Stimulated activated CD4-positive, alpha-beta T cell treated with anti-CD3 and anti-CD28 coated beads, TNF-alpha, amount 100 ng/mL, for 4 hours (primary cell): ENCODE data around the gene MRE11.
"Not testable (repeated sequence)": the region's sequence is repeated elsewhere in the genome, so short reads cannot be mapped to it uniquely, and the experiment has no call there.

Experiments
- DNase-seq, 3 experiments: peaks; one replicate each; pipeline ENCODE4 v3.0.0-alpha.2; 2020; ENCODE audit warnings: low read depth in 3 of 3

MRE11 gene

DNA sequence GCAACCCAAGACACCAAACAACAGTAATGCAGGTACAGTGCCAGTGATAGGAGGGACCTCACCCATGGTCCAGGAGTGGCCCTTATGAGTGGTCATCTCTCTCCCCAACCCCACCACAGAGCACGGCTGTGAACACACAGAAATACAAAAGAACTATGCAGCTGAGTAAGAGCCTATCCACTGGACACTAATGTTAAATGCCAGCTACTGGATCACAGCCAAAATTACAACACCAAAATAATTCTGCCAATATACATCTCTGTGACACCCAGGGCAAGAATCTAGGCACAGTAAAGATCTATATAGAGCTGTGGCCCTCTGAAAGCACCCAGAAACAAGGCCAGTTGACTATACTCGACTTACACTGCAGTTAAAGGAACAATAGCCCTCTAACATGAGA, 69.6 kb downstream of the MRE11 start:
- DNase-seq: no peak

DNA sequence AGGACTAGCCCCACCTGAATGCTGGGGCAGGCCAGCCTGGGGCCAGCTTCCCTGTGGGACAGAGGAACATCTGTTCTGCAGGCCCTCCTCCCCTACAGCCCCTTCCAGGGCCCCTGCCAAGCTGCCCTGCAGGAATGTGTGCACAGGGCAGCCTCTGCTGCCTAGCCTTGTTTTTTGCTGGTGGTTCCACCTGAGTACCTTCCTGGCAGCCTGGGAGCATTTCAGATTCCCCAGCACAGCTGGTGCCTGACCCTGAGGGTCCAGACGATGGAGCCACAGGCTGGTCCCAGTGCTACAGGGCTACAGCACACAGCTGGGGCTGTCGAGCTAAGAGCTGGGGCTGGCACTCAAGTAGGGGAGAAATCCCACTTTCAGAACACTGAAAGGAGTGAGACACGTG, 70.1 kb downstream of the MRE11 start:
- DNase-seq: no peak

- no peak for DNase-seq
Measured at GRCh38 chr11:94418123-94418765, 75.4 kb downstream of the MRE11 start.

DNA sequence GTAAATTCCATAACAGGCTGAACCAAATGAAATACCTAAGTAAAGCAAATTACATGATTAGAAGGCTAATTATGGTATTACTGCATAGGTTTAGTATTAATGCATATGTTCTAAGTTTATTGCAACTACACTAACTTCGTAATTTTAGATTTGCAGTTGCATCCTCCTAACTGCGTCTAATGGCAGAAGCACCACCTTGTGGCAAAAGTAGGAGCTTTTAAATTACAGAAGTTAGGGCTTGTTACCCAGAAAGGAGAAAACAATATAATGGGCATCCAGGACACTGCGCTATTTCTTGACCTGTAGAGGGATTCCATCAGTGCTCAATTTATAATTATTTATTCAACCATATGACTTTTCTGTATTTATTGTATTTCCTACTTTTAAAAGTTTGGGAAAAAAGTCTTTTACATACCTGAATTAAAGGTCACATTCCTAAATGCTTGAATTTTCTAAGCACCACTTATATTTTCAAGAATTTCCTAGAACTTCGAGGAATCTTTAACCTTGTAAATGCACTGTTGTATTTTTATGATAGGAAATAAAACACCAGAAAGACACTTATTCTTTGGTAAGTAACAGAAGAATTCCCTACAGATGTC, 76.2 kb downstream of the MRE11 start:
- DNase-seq: no peak

DNA sequence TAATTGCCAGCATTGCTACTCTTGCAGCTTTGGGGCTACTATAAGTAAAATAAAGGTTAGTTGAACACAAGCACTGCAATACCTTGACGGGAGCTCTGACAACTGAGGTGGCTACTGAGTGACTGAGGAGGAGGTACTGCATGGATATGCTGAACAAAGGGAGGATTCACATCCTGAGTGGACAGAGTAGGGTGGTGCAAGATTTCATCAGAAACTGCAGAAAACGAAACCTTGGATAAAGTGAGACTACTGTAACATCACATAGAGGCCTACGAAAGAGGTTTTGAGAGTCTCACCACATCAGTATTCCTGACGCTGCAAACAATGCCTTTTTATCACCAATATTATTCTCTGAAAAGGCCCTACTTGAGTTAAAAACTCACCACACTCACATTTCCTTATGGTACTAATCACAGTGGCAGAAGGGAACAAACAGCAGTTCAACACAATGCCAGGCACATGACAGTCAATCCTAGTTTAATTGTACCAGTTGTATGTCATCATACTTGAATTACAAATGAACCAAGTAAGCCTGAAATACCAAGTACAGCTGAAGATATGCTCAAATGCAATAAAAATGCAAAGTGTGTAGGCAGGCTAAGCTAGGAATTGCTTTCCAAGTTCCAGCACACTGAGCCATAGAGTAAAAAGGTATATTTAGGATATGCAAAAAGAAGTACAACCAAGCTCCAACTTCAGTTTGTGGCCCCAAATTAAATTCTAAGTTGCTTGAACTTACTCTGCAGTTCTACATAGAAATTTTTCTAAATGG, 88.4 kb downstream of the MRE11 start:
- no peak for DNase-seq

DNA sequence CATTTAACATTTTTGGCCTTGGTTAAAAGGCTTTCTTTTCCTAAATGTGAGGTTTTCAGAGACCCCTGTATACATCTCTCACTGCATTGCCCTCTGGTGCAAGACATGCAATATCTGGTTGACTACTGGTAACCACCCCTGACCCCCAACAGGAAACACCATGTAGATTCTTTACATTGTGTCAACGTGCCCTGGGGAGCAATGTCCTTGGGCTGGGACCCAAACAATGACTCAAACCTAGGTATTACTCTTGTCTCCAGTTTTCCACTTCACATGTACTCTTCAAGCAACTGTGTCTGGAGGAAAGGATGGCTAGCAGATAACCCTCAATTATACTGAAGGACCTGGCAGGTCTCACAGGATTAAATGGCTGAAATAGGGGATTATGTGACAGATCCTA, 91.3 kb downstream of the MRE11 start:
- no peak for DNase-seq

DNA sequence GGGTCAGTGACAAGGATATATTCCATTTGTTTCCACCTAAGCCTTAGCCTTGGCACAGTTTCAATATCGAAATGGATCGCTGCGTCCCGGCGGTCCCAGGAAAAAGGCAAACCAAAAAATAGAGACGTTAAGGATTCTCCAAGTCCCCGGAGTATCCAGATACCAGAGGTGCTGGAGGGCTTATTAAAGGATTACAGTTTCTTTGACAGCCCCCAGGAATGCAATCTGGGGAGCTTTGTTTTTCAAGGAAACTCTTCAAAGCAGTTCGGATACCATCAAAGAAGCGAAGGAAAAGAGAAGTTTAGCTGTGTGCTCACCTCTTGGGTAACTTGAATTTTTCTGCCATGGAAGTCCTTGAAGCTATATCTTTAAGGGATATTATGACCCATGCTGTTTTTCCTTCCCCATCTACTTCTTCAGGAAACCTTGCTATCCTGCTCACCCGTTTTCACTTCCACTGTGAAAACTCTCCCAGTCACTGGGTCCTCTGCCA, 91.8 kb downstream of the MRE11 start:
- DNase-seq: no peak

DNA sequence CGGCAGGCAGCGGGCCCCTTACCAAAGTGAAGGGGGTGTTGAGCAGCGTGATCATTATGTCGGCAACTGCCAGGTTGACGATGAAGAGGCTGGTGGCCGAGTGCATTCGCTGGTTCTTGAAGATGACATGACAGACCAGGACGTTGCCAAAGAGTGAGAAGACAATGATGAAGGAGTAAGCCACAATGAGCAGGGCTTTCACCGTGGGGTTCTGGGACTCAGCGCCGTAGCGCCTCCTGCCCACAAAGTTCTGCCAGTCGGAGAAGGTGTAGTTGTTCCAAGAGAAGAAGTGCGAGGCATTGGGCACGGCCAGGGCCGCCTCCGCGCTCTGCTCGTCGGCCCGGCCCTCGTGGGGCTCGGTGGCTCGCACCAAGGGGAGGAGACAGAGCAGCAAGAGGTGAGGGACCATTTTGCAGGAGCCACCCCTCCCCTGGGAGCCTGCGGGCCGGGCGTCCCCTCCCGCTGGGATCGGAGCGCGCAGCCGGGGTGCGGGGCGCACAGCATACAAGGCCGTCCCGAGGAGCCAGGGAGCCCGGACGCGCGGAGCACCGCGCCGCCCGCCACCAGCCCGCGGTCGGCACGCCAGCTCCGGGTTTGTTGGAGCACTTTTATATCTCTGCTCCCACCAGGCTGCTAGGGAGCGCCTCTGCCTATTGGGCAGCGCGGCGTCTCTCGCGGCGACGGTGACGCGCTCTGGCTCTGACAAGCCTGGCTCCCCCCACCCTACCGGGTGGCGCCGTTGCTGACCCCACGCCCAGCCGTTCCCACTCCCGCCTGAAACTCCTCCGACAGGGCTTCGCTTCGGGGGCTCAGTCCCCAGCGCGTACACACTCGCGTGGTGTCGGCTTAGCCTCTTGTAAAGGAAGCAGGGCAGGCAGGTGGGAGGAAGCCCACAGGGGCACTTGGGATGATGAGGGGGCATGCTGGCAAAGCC, 92.5 kb downstream of the MRE11 start, which contains the start of gene GPR83:
Gene GPR83, minus strand, starts transcription at position 581 of the 934 bp plus-strand sequence. Its CDS starts 172 bp downstream, at position 409.
- DNase-seq: no peak

DNA sequence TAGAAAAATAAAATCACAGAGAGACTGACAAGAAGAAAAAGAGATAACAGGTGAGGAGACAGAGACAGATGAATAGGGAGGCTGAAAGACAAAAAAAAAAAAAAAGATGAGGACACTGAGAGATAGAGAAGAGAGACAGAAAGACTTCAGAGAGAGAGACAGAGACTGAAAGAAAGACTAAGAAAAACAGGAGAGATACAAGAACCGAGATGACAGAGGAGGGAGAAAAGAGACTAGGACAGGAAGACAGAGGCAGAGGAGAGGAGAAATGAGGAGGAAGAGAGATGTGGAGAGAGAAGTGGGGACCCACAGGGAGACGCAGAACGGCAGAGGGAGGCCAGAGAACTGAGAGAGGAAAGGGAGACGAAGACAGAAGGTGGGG, 93.2 kb downstream of the MRE11 start:
- DNase-seq: no peak

DNA sequence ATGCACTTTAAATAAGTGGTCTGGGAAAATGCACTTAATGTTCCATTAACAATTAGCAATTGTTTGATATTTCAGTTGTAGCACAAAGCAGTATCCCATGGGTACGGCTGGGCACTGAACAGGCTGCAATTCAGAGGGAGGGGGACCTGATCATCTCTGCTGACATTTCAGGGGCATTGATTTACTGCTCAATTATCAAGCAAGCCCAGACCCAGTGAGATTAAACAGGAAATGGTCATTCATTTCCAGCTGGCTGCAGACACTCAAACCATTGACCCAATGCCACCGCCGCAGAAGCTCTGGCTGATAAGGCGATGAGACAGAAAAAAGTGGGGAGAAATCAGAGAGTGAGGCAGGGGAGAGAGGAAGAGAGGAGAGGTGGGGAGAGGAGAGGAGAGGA, 93.6 kb downstream of the MRE11 start:
- DNase-seq: no peak

- no peak for DNase-seq
Measured at GRCh38 chr11:94398101-94398500, 95.5 kb downstream of the MRE11 start.

- DNase-seq: no peak
Measured at GRCh38 chr11:94396282-94396681, 97.4 kb downstream of the MRE11 start.

GRCh38 chr11:94391937-94392336, 101.7 kb downstream of the MRE11 start:
- not testable (repeated sequence) for DNase-seq

DNA sequence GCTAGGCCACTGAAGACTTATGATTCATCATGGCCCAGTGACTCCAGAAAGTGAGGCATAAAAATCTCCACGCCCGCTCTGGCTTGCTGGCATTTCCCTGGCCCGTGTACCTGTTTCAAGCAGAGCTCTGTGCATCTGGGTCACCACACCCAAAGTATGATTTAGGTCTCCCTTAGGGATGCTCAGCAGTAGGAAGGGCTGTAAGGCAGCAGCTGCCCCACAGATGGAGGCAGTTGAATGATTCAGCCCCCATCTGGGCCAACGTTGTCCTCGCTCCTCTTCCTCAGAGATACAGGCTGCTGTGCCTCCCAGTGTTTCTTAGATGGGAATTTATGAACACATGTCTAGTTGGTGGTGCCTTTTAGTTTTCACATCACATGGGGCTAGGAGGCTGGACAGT, 114.0 kb downstream of the MRE11 start:
- no peak for DNase-seq

DNA sequence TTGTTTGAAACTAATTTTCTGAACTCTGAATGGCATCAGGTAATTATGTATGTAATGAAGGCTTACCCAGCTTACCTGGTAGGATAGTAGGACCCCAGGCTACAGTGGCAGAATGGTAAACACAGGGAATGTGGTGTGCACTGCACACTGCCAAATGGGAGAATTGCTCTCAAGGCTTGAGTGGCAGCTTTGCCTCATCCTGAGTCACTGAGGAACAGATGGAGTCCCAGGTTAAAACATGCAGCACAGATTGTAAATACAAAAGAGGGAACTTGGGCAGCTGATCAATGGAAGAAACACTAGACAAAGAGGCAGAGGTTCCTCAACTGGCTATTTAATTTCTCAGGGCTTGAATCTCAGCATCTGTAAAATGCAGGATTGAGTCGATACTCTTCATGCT, 116.8 kb downstream of the MRE11 start:
- DNase-seq: no peak

DNA sequence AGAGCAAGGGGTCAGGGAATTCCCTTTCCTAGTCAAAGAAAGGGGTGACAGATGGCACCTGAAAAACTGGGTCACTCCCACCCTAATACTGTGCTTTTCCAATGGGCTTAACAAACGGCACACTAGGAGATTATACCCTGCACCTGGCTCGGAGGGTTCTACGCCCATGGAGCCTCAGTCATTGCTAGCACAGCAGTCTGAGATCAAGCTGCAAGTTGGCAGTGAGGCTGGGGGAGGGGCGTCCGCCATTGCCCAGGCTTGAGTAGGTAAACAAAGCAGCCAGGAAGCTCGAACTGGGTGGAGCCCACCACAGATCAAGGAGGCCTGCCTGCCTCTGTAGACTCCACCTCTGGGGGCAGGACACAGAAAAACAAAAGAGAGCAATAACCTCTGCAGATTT, 123.1 kb downstream of the MRE11 start:
- not testable (repeated sequence) for DNase-seq
